ENCODE measurements around the gene ADGRL1.

The ADGRL1 gene

GRCh38 chr19:14127176-14127575, 78.8 kb downstream of the ADGRL1 start:
- peaks cover 55 to 63% of the 10 kb centered on the region in 2 experiments for H3K4me1 ChIP-seq (ENCODE audit: control insufficient read depth in 1 of 2, insufficient read depth in 1 of 2, low read depth in 1 of 2, low read length in 1 of 2)
- peak overlapping the region; percentile 53 to 54 for H3K4me3 ChIP-seq (ENCODE audit: low read depth in 1 of 2, low read length in 1 of 2)
- no peak for TF ChIP-seq CTCF (IDR thresholded peaks at IDR 0.05)
- H3K27me3 ChIP-seq = no peaks in the 10 kb centered on the region
- peak overlapping the region; percentile 90 for H3K27ac ChIP-seq
- no peaks in the 10 kb centered on the region for H3K9me3 ChIP-seq
- H3K36me3 ChIP-seq = peaks cover 17% of the 10 kb centered on the region

DNA sequence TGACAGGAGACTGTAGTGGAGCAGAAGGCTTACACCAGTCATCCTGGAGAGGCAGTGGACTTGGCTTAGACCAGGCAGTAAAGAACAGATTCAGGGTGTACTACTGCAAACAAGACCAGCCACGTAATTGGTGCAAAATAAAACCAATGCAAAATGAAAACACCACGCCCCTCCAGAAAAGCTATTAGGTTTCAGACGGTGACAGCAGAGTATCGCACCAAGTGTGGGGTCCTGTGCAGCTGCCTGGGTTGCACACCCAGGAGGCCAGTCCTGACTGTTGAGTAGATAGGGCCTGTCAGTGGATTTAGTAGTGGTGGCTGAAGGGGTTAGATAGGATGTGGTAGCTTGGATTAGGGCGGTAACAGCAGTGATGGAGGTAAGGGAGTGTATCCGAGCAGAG, 83.0 kb downstream of the ADGRL1 start:
- Histone ChIP-seq H3K9me3 (no peaks in the 10 kb centered on the region), H3K36me3 (peaks cover 21% of the 10 kb centered on the region), H3K27ac (no peak overlapping the region), H3K4me1 (ENCODE audit: control insufficient read depth in 1 of 2, insufficient read depth in 1 of 2, low read depth in 1 of 2, low read length in 1 of 2) (peaks cover 41 to 47% of the 10 kb centered on the region in 2 experiments), H3K27me3 (no peaks in the 10 kb centered on the region), H3K4me3 (ENCODE audit: low read depth in 1 of 2, low read length in 1 of 2) (no peak overlapping the region)
- TF ChIP-seq CTCF (IDR thresholded peaks at IDR 0.05) = no peak

DNA sequence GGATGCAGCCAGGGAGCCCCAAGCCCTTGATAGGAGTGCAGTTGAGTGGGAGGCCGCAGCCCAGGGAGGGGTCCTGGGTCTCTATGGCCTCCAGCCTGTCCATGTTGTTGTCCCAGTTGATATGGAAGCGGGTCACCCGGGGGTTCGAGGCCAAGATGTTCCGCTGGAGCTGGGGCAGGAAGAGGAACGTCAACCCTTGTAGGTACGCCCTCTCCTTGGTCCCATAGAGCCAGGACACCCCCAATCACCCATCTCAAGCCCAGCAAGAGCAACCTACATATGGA, 85.5 kb downstream of the ADGRL1 start:
- no peak for TF ChIP-seq CTCF (IDR thresholded peaks at IDR 0.05)
- Histone ChIP-seq H3K27ac (peak overlapping the region; percentile 97), H3K4me3 (ENCODE audit: low read depth in 1 of 2, low read length in 1 of 2) (no peak overlapping the region)

DNA sequence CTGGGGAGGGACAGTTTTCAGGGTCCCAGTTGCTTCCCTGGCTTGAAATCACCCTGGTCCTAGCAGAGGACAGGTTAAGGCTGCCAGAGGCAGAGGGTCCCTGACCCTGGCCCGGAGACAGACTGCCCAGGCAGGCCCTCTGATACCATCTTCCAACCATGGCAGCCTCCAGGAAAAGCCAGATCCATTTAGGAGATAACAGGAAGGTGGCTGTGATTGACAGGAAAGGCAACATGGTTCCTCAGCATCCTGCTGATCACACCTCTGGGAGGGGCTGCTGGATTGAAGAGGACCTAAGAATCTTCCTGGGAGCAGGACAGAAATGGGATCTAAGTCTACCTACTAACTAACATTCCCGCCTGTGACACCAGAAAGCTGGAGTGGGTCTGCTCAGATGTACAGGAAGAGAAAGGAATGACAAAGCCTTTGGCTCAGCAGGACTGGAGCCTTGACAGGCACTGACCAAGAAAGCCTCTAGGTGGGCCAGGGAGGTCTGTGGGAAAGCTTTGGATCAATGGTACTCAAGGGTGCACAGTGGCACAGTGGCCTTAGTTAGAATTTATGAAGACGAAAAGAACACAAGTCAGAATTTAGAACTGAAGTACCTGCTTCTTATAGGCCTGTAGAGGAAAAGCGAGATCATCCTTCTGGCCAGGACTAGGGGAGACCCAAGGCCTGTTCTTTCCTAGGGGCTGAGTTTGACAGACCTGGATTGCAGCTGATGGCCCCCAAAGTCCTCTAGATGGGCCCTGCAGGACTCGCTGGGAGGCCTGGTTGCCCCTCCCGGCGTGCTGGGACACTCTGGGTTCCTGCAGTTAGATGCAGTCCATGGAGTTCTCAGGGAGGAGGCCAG, 86.1 kb downstream of the ADGRL1 start:
- no peak for TF ChIP-seq CTCF (IDR thresholded peaks at IDR 0.05)
- peaks cover 43 to 46% of the 10 kb centered on the region in 2 experiments for H3K4me1 ChIP-seq (ENCODE audit: control insufficient read depth in 1 of 2, insufficient read depth in 1 of 2, low read depth in 1 of 2, low read length in 1 of 2)
- no peaks in the 10 kb centered on the region for H3K27me3 ChIP-seq
- H3K36me3 ChIP-seq = peaks cover 14% of the 10 kb centered on the region
- H3K9me3 ChIP-seq = no peaks in the 10 kb centered on the region
- peak overlapping the region; percentile 97 for H3K27ac ChIP-seq
- H3K4me3 ChIP-seq (ENCODE audit: low read depth in 1 of 2, low read length in 1 of 2) = peak overlapping the region; percentile 76 to 78

More for the DNA sequence above, 85.5 kb downstream of the ADGRL1 start:
- Histone ChIP-seq H3K9me3 (no peaks in the 10 kb centered on the region), H3K27me3 (no peaks in the 10 kb centered on the region), H3K36me3 (peaks cover 20% of the 10 kb centered on the region), H3K4me1 (ENCODE audit: control insufficient read depth in 1 of 2, insufficient read depth in 1 of 2, low read depth in 1 of 2, low read length in 1 of 2) (peaks cover 37 to 41% of the 10 kb centered on the region in 2 experiments)

DNA sequence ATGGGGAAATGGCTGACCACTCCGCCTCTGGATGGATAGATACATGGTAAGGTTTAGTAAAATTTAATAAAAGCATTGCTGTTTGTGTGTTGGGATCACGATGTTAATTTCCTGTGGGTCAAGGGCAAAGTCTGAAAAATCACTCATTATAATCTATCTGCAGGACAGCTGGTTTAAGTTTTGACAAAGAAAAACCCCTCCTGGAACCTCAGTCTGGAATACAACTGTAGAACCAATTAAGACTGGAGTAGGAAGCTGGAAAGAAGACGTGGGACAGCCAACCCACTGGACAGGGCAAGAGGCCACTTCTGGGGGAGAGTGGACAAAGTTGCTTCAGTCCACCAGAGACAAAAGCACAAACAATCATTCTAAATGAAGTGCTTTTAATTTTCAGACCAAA, 86.8 kb downstream of the ADGRL1 start:
- H3K27ac ChIP-seq = peak overlapping the region; percentile 97
- H3K4me1 ChIP-seq (ENCODE audit: control insufficient read depth in 1 of 2, insufficient read depth in 1 of 2, low read depth in 1 of 2, low read length in 1 of 2) = peaks cover 50 to 54% of the 10 kb centered on the region in 2 experiments
- TF ChIP-seq CTCF (IDR thresholded peaks at IDR 0.05) = no peak
- peaks cover 8% of the 10 kb centered on the region for H3K36me3 ChIP-seq
- peak overlapping the region; percentile 76 to 78 for H3K4me3 ChIP-seq (ENCODE audit: low read depth in 1 of 2, low read length in 1 of 2)
- H3K9me3 ChIP-seq = no peaks in the 10 kb centered on the region
- no peaks in the 10 kb centered on the region for H3K27me3 ChIP-seq

Measured in neutrophil (primary cell).